GM21367 (cell line): ENCODE measurements around the gene FAS.
"Not testable (repeated sequence)": the region's sequence is repeated elsewhere in the genome, so short reads cannot be mapped to it uniquely, and the experiment has no call there.

Experiments
- ATAC-seq: cut with Tn5 transposase; IDR thresholded peaks from one replicate; pipeline ENCODE4 v1.9.1; 2021; ENCODE audit not compliant: unreplicated experiment

Gene FAS

GRCh38 chr10:88991899-88992320, 1.3 kb downstream of the FAS start:
- no peak for ATAC-seq

- ATAC-seq, result no peak
Observed at GRCh38 chr10:88992921-88993524, 2.4 kb downstream of the FAS start.

GRCh38 chr10:88994019-88994418, 3.4 kb downstream of the FAS start:
- no peak for ATAC-seq

GRCh38 chr10:88995156-88995876, 4.7 kb downstream of the FAS start:
- ATAC-seq, result no peak

- ATAC-seq, result no peak
Observed at GRCh38 chr10:88996927-88997326, 6.3 kb downstream of the FAS start.

- no peak for ATAC-seq
Observed at GRCh38 chr10:88999625-89000024, 9.0 kb downstream of the FAS start.

GRCh38 chr10:89001024-89001728, 10.6 kb downstream of the FAS start:
- ATAC-seq, result no peak

GRCh38 chr10:89001729-89002072, 11.1 kb downstream of the FAS start:
- no peak for ATAC-seq

GRCh38 chr10:89002226-89002978, 11.8 kb downstream of the FAS start:
- no peak for ATAC-seq

GRCh38 chr10:89003344-89003743, 12.7 kb downstream of the FAS start:
- no peak for ATAC-seq

- no peak for ATAC-seq
Observed at GRCh38 chr10:89007129-89007893, 16.7 kb downstream of the FAS start.

- not testable (repeated sequence) for ATAC-seq
Observed at GRCh38 chr10:89018700-89019346, 28.2 kb downstream of the FAS start.

- ATAC-seq, result no peak
Observed at GRCh38 chr10:89019569-89020327, 29.1 kb downstream of the FAS start.

GRCh38 chr10:89021526-89021925, 30.9 kb downstream of the FAS start:
- not testable (repeated sequence) for ATAC-seq

- ATAC-seq, result no peak
Observed at GRCh38 chr10:89022734-89023133, 32.1 kb downstream of the FAS start.

GRCh38 chr10:89025453-89025852, 34.9 kb downstream of the FAS start:
- no peak for ATAC-seq

- no peak for ATAC-seq
Observed at GRCh38 chr10:89029181-89029580, 38.6 kb downstream of the FAS start.

GRCh38 chr10:89029785-89030437, 39.3 kb downstream of the FAS start:
- ATAC-seq, result no peak

GRCh38 chr10:89030791-89031190, 40.2 kb downstream of the FAS start:
- no peak for ATAC-seq
